ENCODE results near the gene KLK1.
A peak's percentile ranks its signal among the peaks of the same experiment; 100 is the strongest.

KLK1 gene

DNA sequence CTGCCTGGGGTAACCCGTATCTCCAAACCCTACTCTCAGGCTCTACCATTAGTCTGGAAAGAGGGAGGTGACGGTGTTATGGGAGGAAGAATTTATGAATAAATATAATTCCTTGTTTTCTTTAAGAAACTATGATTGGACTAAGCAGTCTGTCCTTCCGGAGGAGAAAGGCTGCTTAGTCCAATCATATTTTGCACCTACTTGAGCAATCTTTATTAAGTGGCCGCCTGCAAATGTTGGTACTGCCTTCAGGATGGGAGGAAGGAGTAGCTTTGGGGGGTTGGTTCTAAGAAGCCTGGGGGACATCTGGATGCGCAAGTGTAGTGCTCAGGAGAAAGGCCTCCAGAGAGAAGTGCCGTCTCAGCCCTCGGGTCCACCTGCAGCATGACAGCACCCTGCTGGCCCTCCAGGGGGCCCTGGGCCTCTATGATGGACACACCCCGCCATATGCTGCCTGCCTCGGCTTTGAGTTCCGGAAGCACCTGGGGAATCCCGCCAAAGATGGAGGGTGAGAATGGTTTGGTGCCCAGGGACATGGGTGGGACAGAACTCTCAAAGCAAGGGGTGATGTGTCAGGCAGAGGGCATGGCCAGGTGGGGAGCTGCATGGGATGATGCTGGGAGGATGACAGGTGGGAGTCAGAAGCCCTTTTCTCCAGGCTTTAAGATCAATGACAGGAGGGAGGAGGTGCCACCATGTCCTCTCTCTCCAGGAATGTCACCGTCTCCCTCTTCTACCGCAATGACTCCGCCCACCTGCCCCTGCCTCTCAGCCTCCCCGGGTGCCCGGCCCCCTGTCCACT is 29.3 kb downstream of the KLK1 start:
- H3K27ac ChIP-seq = no peak overlapping the region
- H3K9ac ChIP-seq = no peak overlapping the region
- H3K36me3 ChIP-seq (ENCODE audit: control insufficient read depth, insufficient read depth, low read length) = no peaks in the 10 kb centered on the region
- peak overlapping the region; percentile 19 for H2AFZ ChIP-seq
- no peaks in the 10 kb centered on the region for H3K4me1 ChIP-seq
- TF ChIP-seq, protein P1, sequence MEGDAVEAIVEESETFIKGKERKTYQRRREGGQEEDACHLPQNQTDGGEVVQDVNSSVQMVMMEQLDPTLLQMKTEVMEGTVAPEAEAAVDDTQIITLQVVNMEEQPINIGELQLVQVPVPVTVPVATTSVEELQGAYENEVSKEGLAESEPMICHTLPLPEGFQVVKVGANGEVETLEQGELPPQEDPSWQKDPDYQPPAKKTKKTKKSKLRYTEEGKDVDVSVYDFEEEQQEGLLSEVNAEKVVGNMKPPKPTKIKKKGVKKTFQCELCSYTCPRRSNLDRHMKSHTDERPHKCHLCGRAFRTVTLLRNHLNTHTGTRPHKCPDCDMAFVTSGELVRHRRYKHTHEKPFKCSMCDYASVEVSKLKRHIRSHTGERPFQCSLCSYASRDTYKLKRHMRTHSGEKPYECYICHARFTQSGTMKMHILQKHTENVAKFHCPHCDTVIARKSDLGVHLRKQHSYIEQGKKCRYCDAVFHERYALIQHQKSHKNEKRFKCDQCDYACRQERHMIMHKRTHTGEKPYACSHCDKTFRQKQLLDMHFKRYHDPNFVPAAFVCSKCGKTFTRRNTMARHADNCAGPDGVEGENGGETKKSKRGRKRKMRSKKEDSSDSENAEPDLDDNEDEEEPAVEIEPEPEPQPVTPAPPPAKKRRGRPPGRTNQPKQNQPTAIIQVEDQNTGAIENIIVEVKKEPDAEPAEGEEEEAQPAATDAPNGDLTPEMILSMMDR (IDR thresholded peaks at IDR 0.05) = peak; percentile 13
- H3K27me3 ChIP-seq (ENCODE audit: control insufficient read depth, insufficient read depth, low read length) = no peaks in the 10 kb centered on the region
- H3K4me3 ChIP-seq (ENCODE audit: low read depth, low read length) = no peak overlapping the region
- no peak overlapping the region for H3K4me2 ChIP-seq (ENCODE audit: low read length)
- H3K9me3 ChIP-seq (ENCODE audit: control insufficient read depth, low read length) = no peaks in the 10 kb centered on the region
- H3K79me2 ChIP-seq = no peaks in the 10 kb centered on the region

GRCh38 chr19:50793558-50794065 is 30.0 kb downstream of the KLK1 start:
- no peak overlapping the region for H3K4me2 ChIP-seq (ENCODE audit: low read length)
- H3K4me3 ChIP-seq (ENCODE audit: low read depth, low read length) = no peak overlapping the region
- no peak overlapping the region for H3K27ac ChIP-seq
- no peaks in the 10 kb centered on the region for H3K79me2 ChIP-seq
- no peaks in the 10 kb centered on the region for H3K27me3 ChIP-seq (ENCODE audit: control insufficient read depth, insufficient read depth, low read length)
- no peaks in the 10 kb centered on the region for H3K36me3 ChIP-seq (ENCODE audit: control insufficient read depth, insufficient read depth, low read length)
- no peaks in the 10 kb centered on the region for H3K4me1 ChIP-seq
- no peak overlapping the region for H2AFZ ChIP-seq
- no peaks in the 10 kb centered on the region for H3K9me3 ChIP-seq (ENCODE audit: control insufficient read depth, low read length)
- H3K9ac ChIP-seq = no peak overlapping the region
- TF ChIP-seq, protein P1 (IDR thresholded peaks at IDR 0.05) = no peak

- Histone ChIP-seq H3K79me2 (no peaks in the 10 kb centered on the region), H3K9me3 (ENCODE audit: control insufficient read depth, low read length) (no peaks in the 10 kb centered on the region), H3K27ac (no peak overlapping the region), H3K4me3 (ENCODE audit: low read depth, low read length) (no peak overlapping the region), H3K27me3 (ENCODE audit: control insufficient read depth, insufficient read depth, low read length) (no peaks in the 10 kb centered on the region), H2AFZ (no peak overlapping the region), H3K4me1 (no peaks in the 10 kb centered on the region), H3K9ac (no peak overlapping the region), H3K36me3 (ENCODE audit: control insufficient read depth, insufficient read depth, low read length) (no peaks in the 10 kb centered on the region), H3K4me2 (ENCODE audit: low read length) (no peak overlapping the region)
- TF ChIP-seq, protein P1 (IDR thresholded peaks at IDR 0.05) = no peak
Measured at GRCh38 chr19:50792272-50793250, 31.0 kb downstream of the KLK1 start.

DNA sequence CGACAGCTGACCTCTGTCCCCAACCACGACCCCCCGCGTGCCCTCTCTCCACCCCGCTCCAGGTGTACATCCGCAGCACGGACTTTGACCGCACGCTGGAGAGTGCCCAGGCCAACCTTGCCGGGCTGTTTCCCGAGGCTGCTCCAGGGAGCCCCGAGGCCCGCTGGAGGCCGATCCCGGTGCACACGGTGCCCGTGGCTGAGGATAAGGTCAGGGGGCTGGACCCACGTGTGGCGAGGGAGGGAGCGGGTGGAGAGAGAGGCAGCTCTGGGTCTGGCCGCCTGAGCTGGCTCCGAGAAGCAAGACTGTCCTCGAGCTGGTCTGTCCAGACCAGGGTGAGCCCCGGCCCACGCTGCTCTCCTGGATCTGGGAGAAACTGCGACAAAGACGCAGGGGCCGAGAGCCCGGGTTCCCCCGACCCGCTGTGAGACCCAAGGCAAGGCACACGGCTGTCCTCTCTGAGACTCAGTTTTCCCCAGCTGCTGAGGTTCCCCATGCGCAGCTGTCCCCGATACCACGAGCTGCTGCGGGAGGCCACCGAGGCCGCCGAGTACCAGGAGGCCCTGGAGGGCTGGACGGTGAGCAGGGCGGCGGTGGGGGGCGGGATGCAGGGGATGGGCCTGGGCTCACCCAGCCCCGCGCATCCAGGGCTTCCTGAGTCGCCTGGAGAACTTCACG is 31.9 kb downstream of the KLK1 start:
- H3K27ac ChIP-seq = no peak overlapping the region
- H3K4me1 ChIP-seq = no peaks in the 10 kb centered on the region
- H3K79me2 ChIP-seq = no peaks in the 10 kb centered on the region
- H3K4me3 ChIP-seq (ENCODE audit: low read depth, low read length) = no peak overlapping the region
- H3K9me3 ChIP-seq (ENCODE audit: control insufficient read depth, low read length) = no peaks in the 10 kb centered on the region
- no peak overlapping the region for H3K4me2 ChIP-seq (ENCODE audit: low read length)
- no peaks in the 10 kb centered on the region for H3K27me3 ChIP-seq (ENCODE audit: control insufficient read depth, insufficient read depth, low read length)
- H3K36me3 ChIP-seq (ENCODE audit: control insufficient read depth, insufficient read depth, low read length) = no peaks in the 10 kb centered on the region
- H2AFZ ChIP-seq = no peak overlapping the region
- TF ChIP-seq, protein P1 (IDR thresholded peaks at IDR 0.05) = no peak
- H3K9ac ChIP-seq = no peak overlapping the region
